Gastroesophageal sphincter (tissue), 3 donors: ENCODE data around the gene CACNB4.

Experiments
- EP300 ChIP-seq: sonication (generic); formaldehyde crosslinking; IDR thresholded peaks from one replicate; pipeline ENCODE4 v1.6.1; 2017; ENCODE audit warnings: antibody characterized with exemption, mild to moderate bottlenecking
- POLR2A ChIP-seq, 2 donors: fragments of 450-650 bp; IDR thresholded peaks; one replicate each; pipeline ENCODE4 v1.6.1; 2017; ENCODE audit warnings: antibody characterized with exemption in 2 of 2, mild to moderate bottlenecking in 2 of 2, moderate library complexity in 1 of 2
- POLR2AphosphoS5 ChIP-seq: sonication (generic); formaldehyde crosslinking; IDR thresholded peaks from one replicate; pipeline ENCODE4 v1.6.1; 2017; ENCODE audit warnings: antibody characterized with exemption
- TF ChIP-seq, protein P1 (sequence below), 4 experiments: fragments of 200-600 bp in 2 of 4; fragments of 450-650 bp in 2 of 4; sonication (generic) in 1 of 4; IDR thresholded peaks; one replicate each; pipeline ENCODE4 v1.5.1; 2017 to 2019; ENCODE audit warnings: antibody characterized with exemption in 4 of 4, mild to moderate bottlenecking in 2 of 4, moderate library complexity in 2 of 4

DNA sequence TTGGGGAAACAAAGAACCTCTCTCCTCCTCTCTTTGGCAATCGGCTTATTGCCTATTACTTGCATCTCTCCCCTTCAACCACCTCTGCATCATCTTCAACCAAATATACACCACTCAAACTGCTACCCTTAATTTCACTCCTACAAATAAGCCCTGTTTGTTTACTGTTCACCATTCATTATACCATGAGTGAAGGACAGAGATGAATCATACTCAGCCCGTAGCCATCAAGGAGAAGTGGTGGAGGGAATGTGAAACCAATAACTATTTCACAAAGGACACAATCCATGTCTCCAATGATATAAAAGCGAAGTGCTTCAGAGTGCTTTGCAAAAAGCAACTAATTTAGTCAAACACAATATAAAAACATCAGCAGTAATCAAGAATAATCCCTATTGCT, 76.8 kb downstream of the CACNB4 start:
- TF ChIP-seq POLR2AphosphoS5 (no peak), POLR2A (IDR thresholded peaks at IDR 0.05) (no peak), EP300 (no peak)
- TF ChIP-seq, protein P1, sequence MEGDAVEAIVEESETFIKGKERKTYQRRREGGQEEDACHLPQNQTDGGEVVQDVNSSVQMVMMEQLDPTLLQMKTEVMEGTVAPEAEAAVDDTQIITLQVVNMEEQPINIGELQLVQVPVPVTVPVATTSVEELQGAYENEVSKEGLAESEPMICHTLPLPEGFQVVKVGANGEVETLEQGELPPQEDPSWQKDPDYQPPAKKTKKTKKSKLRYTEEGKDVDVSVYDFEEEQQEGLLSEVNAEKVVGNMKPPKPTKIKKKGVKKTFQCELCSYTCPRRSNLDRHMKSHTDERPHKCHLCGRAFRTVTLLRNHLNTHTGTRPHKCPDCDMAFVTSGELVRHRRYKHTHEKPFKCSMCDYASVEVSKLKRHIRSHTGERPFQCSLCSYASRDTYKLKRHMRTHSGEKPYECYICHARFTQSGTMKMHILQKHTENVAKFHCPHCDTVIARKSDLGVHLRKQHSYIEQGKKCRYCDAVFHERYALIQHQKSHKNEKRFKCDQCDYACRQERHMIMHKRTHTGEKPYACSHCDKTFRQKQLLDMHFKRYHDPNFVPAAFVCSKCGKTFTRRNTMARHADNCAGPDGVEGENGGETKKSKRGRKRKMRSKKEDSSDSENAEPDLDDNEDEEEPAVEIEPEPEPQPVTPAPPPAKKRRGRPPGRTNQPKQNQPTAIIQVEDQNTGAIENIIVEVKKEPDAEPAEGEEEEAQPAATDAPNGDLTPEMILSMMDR (IDR thresholded peaks at IDR 0.05): no peak
